Adrenal gland (tissue), 12 donors: ENCODE data around the gene DMD. TPM values are rescaled to one million over a fixed set of nuclear protein-coding genes. Genes with fewer than 3 reads are reported as not detected.

Source experiments
- DNase-seq, 7 donors: peaks; one replicate each; pipeline ENCODE4 v3.0.0-alpha.2; 2019 to 2020
- H3K27ac ChIP-seq, 5 donors: fragments of 200-600 bp; sonication (generic) in 4 of 5; 1 replicate in 3 of 5; 2 replicates in 2 of 5; pipeline versions ENCODE4 v1.5.1 to v1.8.0; 2016 to 2020; ENCODE audit warnings: mild to moderate bottlenecking in 1 of 5
- H3K27me3 ChIP-seq: fragments of 200-600 bp; 2 replicates; pipeline ENCODE4 v1.8.0; 2021
- H3K36me3 ChIP-seq, 2 donors: fragments of 200-600 bp; replicated peaks in 1 of 2; 1 replicate in 1 of 2; 2 replicates in 1 of 2; pipeline versions ENCODE4 v1.5.1 to v1.8.0; 2018 to 2022
- H3K4me1 ChIP-seq, 2 donors: fragments of 200-600 bp; replicated peaks in 1 of 2; 1 replicate in 1 of 2; 2 replicates in 1 of 2; pipeline versions ENCODE4 v1.5.1 to v1.8.0; 2018 to 2021
- H3K4me3 ChIP-seq, 4 donors: fragments of 200-600 bp; sonication (generic) in 3 of 4; one replicate each; pipeline ENCODE4 v1.5.1; 2016 to 2018
- H3K9me3 ChIP-seq, 3 donors: fragments of 200-600 bp; sonication (generic) in 1 of 3; replicated peaks in 1 of 3; 1 replicate in 2 of 3; 2 replicates in 1 of 3; pipeline versions ENCODE4 v1.5.1 to v1.8.0; 2016 to 2021
- CTCF ChIP-seq, 6 experiments: fragments of 450-650 bp in 4 of 6; fragments of 200-600 bp in 2 of 6; sonication (generic) in 1 of 6; IDR thresholded peaks; 1 replicate in 5 of 6; 2 replicates in 1 of 6; pipeline versions ENCODE4 v1.5.1 to v1.8.0; 2016 to 2021; ENCODE audit warnings: antibody characterized with exemption in 6 of 6, mild to moderate bottlenecking in 2 of 6, moderate library complexity in 1 of 6
- POLR2A ChIP-seq, 2 donors: fragments of 450-650 bp; IDR thresholded peaks; one replicate each; pipeline ENCODE4 v1.6.1; 2017; ENCODE audit warnings: antibody characterized with exemption in 2 of 2, mild to moderate bottlenecking in 2 of 2, moderate library complexity in 1 of 2
- WGBS, 4 donors: extraction: QIAGEN DNeasy Blood & Tissue Kit in 2 of 4; methylation state at CpG; one replicate each; pipeline versions ENCODE4 v1.1.5 to v1.1.7; 2013 to 2017; 5-methylcytosine and 5-hydroxymethylcytosine counted together
- intact Hi-C, 2 donors: fragments of 100-400 bp; cut with DNase I; formaldehyde crosslinking; loops; one replicate each; pipeline versions ENCODE4 v1.14.1 to v1.15.0; 2022 to 2023
- microRNA-seq, 3 donors: library from miRNA; unstranded; fragments of <30 nt; microRNA quantifications; one replicate each; pipeline ENCODE4, GENCODE V29; 2017 to 2020
- polyA plus RNA-seq, 3 donors: library from polyadenylated mRNA; stranded (reverse); fragments of 200-250 nt in 2 of 3; fragments of 350-450 nt in 1 of 3; fragmentation: Illumina TruSeq in 1 of 3; extraction: RNeasy Lipid Tissue Mini Kit (QIAGEN cat#74804) in 1 of 3; gene quantifications; one replicate each; pipeline ENCODE4 v1.2.3, GENCODE V29; 2013 to 2014
- small RNA-seq, 2 donors: library from RNA; depleted of rRNA; stranded (forward); fragments of <200 nt; gene quantifications; one replicate each; pipeline ENCODE3, GENCODE V24; 2016
- total RNA-seq, 9 donors: library from RNA; depleted of rRNA in 4 of 9; stranded (reverse); fragments of >200 nt in 4 of 9; fragments of 120-200 nt in 1 of 9; fragmentation: NEBNext Ultra II Directional in 1 of 9; extraction: Animal tissue kit (Norgen Biotek cat#: 25700) in 1 of 9; gene quantifications; one replicate each; pipeline versions ENCODE4 v1.1.0 to v1.2.4, GENCODE V29; 2013 to 2023
- donor health status: healthy with polysubstance abuse.
- donor health status: Bipolar disorder and iron deficiency.
- donor health status: DM: yes; HTN: yes; CAD: no.
- donor health status: DM: no; HTN: no; CAD: no.
- donor health status: DM: no; HTN: no; CAD: no.
- donor health status: DM: yes; HTN: yes; CAD: no.

Gene DMD
- total and polyA plus RNA-seq, 12 donors, result 14.6 to 89.7 (median 36.2) TPM

GRCh38 chrX:31074522-31074921 lies 2136.8 kb downstream of the DMD start:
- H3K4me1 ChIP-seq, result no peaks in the 10 kb centered on the region
- intact Hi-C loops, result no loop called here
- no peak overlapping the region for H3K27ac ChIP-seq
- H3K4me3 ChIP-seq, result no peak overlapping the region
- TF ChIP-seq CTCF (IDR thresholded peaks at IDR 0.05), result no peak
- TF ChIP-seq POLR2A (IDR thresholded peaks at IDR 0.05), result no peak
- H3K9me3 ChIP-seq, result no peaks in the 10 kb centered on the region
- DNase-seq, result no peak
- H3K27me3 ChIP-seq, result no peaks in the 10 kb centered on the region
- no peaks in the 10 kb centered on the region for H3K36me3 ChIP-seq
- WGBS, 4 donors, result 54 to 84% (median 74%) methylated on average over 2 of the region's 2 CpGs

GRCh38 chrX:31071725-31072124 lies 2139.6 kb downstream of the DMD start, which contains the start of gene FTHL17:
FTHL17 (minus strand) TSS chrX:31072041; CDS start chrX:31071953, 88 bp downstream.
- TF ChIP-seq POLR2A (IDR thresholded peaks at IDR 0.05) (no peak), CTCF (IDR thresholded peaks at IDR 0.05) (no peak)
- Histone ChIP-seq H3K9me3 (no peaks in the 10 kb centered on the region), H3K36me3 (no peaks in the 10 kb centered on the region), H3K4me1 (no peaks in the 10 kb centered on the region), H3K4me3 (no peak within 1 kb of the TSS), H3K27me3 (no peaks in the 10 kb centered on the region), H3K27ac (no peak within 1 kb of the TSS)
- WGBS, 4 donors, result 87 to 98% (median 92%) methylated on average over 26 to 33 of the region's 33 CpGs
- intact Hi-C loops, result no loop called here
- DNase-seq, result no peak

- WGBS, 4 donors, result 85 to 94% (median 89%) methylated on average over 3 to 18 of the region's 18 CpGs
- H3K36me3 ChIP-seq, result no peaks in the 10 kb centered on the region
- H3K4me3 ChIP-seq, result no peak overlapping the region
- intact Hi-C loops, result no loop called here
- H3K9me3 ChIP-seq, result no peaks in the 10 kb centered on the region
- H3K4me1 ChIP-seq, result no peaks in the 10 kb centered on the region
- DNase-seq, result no peak
- H3K27ac ChIP-seq, result no peak overlapping the region
- TF ChIP-seq POLR2A (IDR thresholded peaks at IDR 0.05), result no peak
- TF ChIP-seq CTCF (IDR thresholded peaks at IDR 0.05), result no peak
- H3K27me3 ChIP-seq, result no peaks in the 10 kb centered on the region
Observed at GRCh38 chrX:31071262-31071661, 2140.1 kb downstream of the DMD start.

- Histone ChIP-seq H3K9me3 (no peaks in the 10 kb centered on the region), H3K4me1 (no peaks in the 10 kb centered on the region), H3K36me3 (no peaks in the 10 kb centered on the region), H3K4me3 (no peak overlapping the region), H3K27ac (no peak overlapping the region), H3K27me3 (no peaks in the 10 kb centered on the region)
- intact Hi-C loops, result no loop called here
- TF ChIP-seq POLR2A (IDR thresholded peaks at IDR 0.05), result no peak
- no peak for TF ChIP-seq CTCF (IDR thresholded peaks at IDR 0.05)
- DNase-seq, result no peak
Observed at GRCh38 chrX:31070057-31070468, 2141.3 kb downstream of the DMD start.

Small RNA genes within 50 kb of the gene (microRNA-seq; reads per million reads assigned to microRNA genes)
- gene MIR3915 (0 reads per million in 3 donors), gene MIR548F5 (0 reads per million in 3 donors)

Small RNA genes within 50 kb of the gene (small RNA-seq; reads per million reads assigned to genes)
- gene MIR3915 (0 reads per million in 2 donors), gene MIR548F5 (0 reads per million in 2 donors), gene RNA5SP501 (0 reads per million in 2 donors), gene RNU6-894P (0 reads per million in 2 donors)
